Measurements from ENCODE around the gene SAP25. TPM values are rescaled to one million over a fixed set of nuclear protein-coding genes. Genes with fewer than 3 reads are reported as not detected.

SAP25 gene
- polyA plus RNA-seq, 3 donors: 67.2 TPM; not detected in 2

DNA sequence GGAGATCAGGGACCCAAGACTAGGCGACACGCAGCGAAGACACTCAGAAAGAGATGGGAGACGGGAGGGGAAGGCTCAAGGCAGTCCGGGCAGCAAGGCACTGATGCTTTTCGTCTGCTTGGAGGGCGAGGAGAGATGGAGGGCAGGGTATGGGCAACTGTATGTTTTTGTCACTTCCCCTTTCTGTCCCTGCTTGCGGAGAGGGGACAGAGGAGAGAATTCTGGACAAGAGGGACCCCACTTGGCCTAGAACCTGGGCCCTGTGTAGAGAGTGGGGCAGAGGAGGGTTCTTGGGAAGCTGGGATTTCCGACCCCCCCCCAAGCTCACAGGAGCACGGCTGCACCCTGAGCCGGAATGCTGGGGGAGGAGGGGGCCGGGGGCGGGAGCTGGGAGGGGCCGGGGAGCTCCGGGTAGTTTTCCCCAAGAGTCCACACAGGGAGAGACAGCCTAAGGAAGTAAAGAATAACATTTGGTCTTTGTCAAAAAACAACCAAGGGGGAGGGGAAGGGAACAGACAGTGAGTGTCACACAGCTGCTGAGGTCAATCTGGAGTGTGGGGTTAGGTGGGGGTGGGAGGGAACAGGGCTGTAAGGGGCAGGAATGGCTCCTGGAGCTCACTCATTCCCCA lies 10.5 kb upstream of the SAP25 start:
- H3K27me3 ChIP-seq (ENCODE audit: control insufficient read depth in 2 of 2, insufficient read depth in 2 of 2, low read length in 2 of 2): no peaks in the 10 kb centered on the region
- H3K4me1 ChIP-seq (ENCODE audit: control insufficient read depth in 1 of 2, insufficient read depth in 2 of 2, low read length in 2 of 2): peaks cover 34 to 53% of the 10 kb centered on the region in 2 donors
- peaks cover 32 to 35% of the 10 kb centered on the region in 2 donors for H3K36me3 ChIP-seq (replicated peaks in 1 of 2; ENCODE audit: control insufficient read depth in 1 of 2, insufficient read depth in 2 of 2, low read length in 2 of 2)
- Mint-ChIP-seq H3K27ac (peak overlapping the region; percentile 93 to 98 (median 98)), H3K27me3 (ENCODE audit: low read depth in 3 of 3) (peaks cover under 1 to 5% (median 2%) of the 10 kb centered on the region in 3 donors), H3K9me3 (peaks cover 0 to 3% (median 0%) of the 10 kb centered on the region in 7 donors), H3K4me1 (peaks cover 41% of the 10 kb centered on the region), H3K4me3 (peak overlapping the region; percentile 93 to 99), H3K36me3 (peaks cover under 1 to 5% of the 10 kb centered on the region in 2 donors)
- peak; percentile 8 to 64 (median 61) for DNase-seq
- no peaks in the 10 kb centered on the region for H3K9me3 ChIP-seq (replicated peaks in 1 of 2; ENCODE audit: control insufficient read depth in 1 of 2, insufficient read depth in 1 of 2, low read length in 2 of 2)
- peak overlapping the region; percentile 93 for H3K4me2 ChIP-seq (replicated peaks; ENCODE audit: extremely low read depth, low read length, poor library complexity, severe bottlenecking)
- WGBS (ENCODE audit: insufficient coverage): 0% methylated on average over 7 of the region's 15 CpGs
- H3K79me2 ChIP-seq (ENCODE audit: insufficient read depth, low read length): peaks cover 58% of the 10 kb centered on the region
- H2AFZ ChIP-seq (ENCODE audit: insufficient read depth, low read depth, low read length, poor library complexity, severe bottlenecking): peak overlapping the region; percentile 83
- H3K4me3 ChIP-seq (replicated peaks in 1 of 3; ENCODE audit: low read depth in 2 of 3, low read length in 3 of 3): peak overlapping the region; percentile 77 to 100 (median 93)
- intact Hi-C loops (cut with micrococcal nuclease): loop anchor here in 1 of 2 donors (10.0 kb wide), 1 partner anchor 661 kb away; the partner anchor contains the start of gene FIS1
- TF ChIP-seq CTCF (IDR thresholded peaks at IDR 0.05): no peak
- peak overlapping the region; percentile 84 to 88 for H3K27ac ChIP-seq (ENCODE audit: low read depth in 1 of 2, low read length in 2 of 2)
- H3K9ac ChIP-seq (ENCODE audit: insufficient read depth, low read length, poor library complexity, severe bottlenecking): peak overlapping the region; percentile 84
- H4K20me1 ChIP-seq (ENCODE audit: insufficient read depth, low read length): peaks cover 62% of the 10 kb centered on the region

DNA sequence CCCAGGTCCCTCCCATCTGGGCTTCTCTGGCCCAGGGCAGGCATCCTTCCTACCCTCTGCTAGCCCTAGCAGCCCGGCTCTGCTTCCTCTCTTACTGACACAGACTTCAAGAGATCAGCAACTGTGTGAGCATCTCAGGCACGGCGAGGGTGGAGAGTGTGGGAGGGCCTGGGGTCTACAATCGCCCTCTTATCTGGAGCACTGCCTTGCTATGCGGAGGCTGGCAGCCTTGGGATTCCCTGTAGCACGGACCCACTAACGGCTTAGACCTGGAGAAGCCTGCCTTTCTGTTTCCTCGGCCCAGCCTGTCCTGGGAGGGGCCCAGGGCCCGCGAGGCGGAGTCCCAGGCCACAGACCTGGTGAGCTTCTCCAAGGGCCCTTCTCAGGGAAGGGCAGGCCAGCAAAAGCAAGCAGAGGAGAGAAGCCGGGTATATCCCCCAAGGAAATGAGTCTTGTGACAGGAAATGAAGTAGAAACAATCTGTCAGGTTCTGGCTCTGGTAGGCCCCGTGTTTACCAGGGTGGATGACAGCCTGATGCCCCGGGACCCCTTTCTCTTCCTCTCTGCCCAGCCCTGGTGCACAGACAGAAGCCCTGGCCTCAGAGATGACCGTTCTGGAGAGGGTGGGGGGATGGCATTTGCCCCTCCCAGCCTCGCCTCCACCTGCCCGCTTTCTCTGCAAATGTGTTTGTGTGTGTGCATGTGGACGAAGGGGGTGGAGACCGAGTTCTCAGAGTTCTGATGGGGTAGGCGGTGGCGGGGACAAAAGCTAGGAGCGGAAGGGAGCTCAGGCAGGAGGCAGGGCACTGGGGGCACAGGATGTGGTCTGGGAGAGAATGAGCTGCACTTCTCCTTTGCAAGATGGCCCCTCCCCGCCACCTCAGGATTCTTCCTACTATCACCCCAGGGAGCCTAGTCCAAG lies 9.7 kb upstream of the SAP25 start:
- H3K9ac ChIP-seq (ENCODE audit: insufficient read depth, low read length, poor library complexity, severe bottlenecking): peak overlapping the region; percentile 84
- peaks cover 58% of the 10 kb centered on the region for H3K79me2 ChIP-seq (ENCODE audit: insufficient read depth, low read length)
- peaks cover 40 to 43% of the 10 kb centered on the region in 2 donors for H3K36me3 ChIP-seq (replicated peaks in 1 of 2; ENCODE audit: control insufficient read depth in 1 of 2, insufficient read depth in 2 of 2, low read length in 2 of 2)
- 2% methylated on average over 16 of the region's 23 CpGs for WGBS (ENCODE audit: insufficient coverage)
- peak overlapping the region; percentile 83 for H2AFZ ChIP-seq (ENCODE audit: insufficient read depth, low read depth, low read length, poor library complexity, severe bottlenecking)
- peak overlapping the region; percentile 93 to 98 (median 98) for H3K27ac Mint-ChIP-seq
- peaks cover 0 to 2% (median 1%) of the 10 kb centered on the region in 3 donors for H3K27me3 Mint-ChIP-seq (ENCODE audit: low read depth in 3 of 3)
- H3K4me3 ChIP-seq (replicated peaks in 1 of 3; ENCODE audit: low read depth in 2 of 3, low read length in 3 of 3): peak overlapping the region; percentile 77 to 100 (median 93)
- peaks cover 70% of the 10 kb centered on the region for H4K20me1 ChIP-seq (ENCODE audit: insufficient read depth, low read length)
- peak overlapping the region; percentile 93 for H3K4me2 ChIP-seq (replicated peaks; ENCODE audit: extremely low read depth, low read length, poor library complexity, severe bottlenecking)
- H3K27ac ChIP-seq (ENCODE audit: low read depth in 1 of 2, low read length in 2 of 2): peak overlapping the region; percentile 84 to 88
- intact Hi-C loops (cut with micrococcal nuclease): loop anchor here in 1 of 2 donors (10.0 kb wide), 1 partner anchor 661 kb away; the partner anchor contains the start of gene FIS1
- H3K4me1 ChIP-seq (ENCODE audit: control insufficient read depth in 1 of 2, insufficient read depth in 2 of 2, low read length in 2 of 2): peaks cover 34 to 53% of the 10 kb centered on the region in 2 donors
- peak overlapping the region; percentile 93 to 99 for H3K4me3 Mint-ChIP-seq
- H3K4me1 Mint-ChIP-seq: peaks cover 41% of the 10 kb centered on the region
- no peaks in the 10 kb centered on the region for H3K27me3 ChIP-seq (ENCODE audit: control insufficient read depth in 2 of 2, insufficient read depth in 2 of 2, low read length in 2 of 2)
- no peak for TF ChIP-seq CTCF (IDR thresholded peaks at IDR 0.05)
- H3K36me3 Mint-ChIP-seq: peaks cover 5 to 8% of the 10 kb centered on the region in 2 donors
- no peaks in the 10 kb centered on the region for H3K9me3 ChIP-seq (replicated peaks in 1 of 2; ENCODE audit: control insufficient read depth in 1 of 2, insufficient read depth in 1 of 2, low read length in 2 of 2)
- peaks cover 0 to 3% (median 0%) of the 10 kb centered on the region in 7 donors for H3K9me3 Mint-ChIP-seq
- DNase-seq: peak; percentile 49 to 70 (median 70)

Measured in CD14-positive monocyte (primary cell).